HG03378 (cell line): ENCODE data around the gene SH2D2A.

ENCODE experiments used
- ATAC-seq: cut with Tn5 transposase; IDR thresholded peaks from one replicate; pipeline ENCODE4 v1.9.1; 2021; ENCODE audit warnings: mild to moderate bottlenecking, moderate library complexity; ENCODE audit not compliant: unreplicated experiment

The SH2D2A gene

DNA sequence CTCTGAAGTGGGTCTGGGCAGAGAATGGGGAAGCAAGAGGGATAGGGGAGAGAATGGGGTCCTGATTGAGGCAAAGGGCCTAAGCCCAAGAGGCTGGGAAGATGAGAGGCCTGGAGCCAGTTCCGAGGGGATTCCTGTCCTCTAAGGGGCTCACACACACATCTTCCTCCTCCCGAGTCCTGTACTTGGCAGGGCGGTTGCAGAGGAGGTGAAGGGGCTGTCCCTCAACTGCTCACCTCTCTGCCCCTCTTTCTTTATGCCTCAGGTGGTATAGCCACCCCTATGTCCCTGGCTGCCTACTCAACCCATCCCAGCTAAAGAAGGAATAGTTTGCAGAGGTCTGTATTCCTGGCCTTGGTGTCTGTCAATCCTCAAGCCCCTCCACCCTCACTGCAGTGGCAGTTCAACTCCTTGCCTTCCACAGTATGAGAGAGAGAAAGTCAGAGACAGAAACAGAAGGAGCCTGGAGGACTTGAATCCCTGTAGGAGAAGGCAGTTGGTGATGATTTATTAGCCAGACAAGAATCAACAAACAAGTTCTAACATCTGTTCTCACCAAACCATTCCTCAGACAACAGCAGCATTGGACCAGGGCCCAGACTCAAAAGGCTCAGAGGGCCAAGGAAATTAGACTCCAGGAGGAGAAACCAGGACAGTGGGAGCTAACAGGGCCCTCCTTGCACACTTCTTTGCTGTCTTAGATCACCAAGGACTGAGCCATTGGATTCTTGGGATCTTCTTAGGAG lies 10.7 kb downstream of the SH2D2A start:
- no peak for ATAC-seq

- ATAC-seq, result no peak
Measured at GRCh38 chr1:156804572-156805243, 11.9 kb downstream of the SH2D2A start.

- no peak for ATAC-seq
Measured at GRCh38 chr1:156804026-156804425, 12.6 kb downstream of the SH2D2A start.

DNA sequence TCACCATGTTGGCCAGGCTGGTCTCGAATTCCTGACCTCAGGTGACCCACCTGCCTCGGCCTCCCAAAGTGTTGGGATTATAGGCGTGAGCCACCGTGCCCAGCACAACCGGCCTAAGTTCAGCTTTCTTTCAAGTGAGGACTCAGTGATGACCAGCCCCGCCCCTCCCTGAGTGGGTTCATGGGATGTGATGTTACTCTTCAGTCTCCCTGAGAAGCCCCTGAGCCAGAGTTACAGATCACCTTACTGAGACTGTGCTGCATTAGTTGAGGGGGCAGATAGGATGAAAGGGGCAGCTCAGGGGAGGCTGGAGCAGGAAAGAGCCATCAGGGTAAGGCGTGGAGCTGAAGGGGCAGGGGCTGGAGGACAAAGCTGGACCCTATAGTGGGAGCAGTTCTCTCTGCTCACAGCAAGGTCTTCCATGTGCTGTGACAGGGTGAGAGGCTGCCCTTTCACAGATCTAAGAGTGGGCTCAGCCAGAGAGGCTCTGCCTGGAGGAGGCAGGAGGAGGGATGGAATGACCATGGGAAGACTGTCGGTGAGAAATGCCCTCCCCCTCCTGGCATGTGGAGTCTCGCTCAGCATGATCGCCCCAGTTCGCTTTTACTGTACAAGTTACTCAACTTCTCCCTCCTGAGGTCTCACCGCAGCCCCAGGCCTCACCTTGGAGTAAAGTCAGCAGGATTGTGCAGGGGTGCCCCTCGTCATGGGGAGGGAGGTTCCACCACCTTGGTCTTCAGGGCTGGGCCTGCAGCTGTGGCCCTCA lies 13.4 kb downstream of the SH2D2A start:
- no peak for ATAC-seq

GRCh38 chr1:156802421-156802935 lies 14.2 kb downstream of the SH2D2A start:
- ATAC-seq, result no peak

- no peak for ATAC-seq
Measured at GRCh38 chr1:156801409-156802121, 15.1 kb downstream of the SH2D2A start.

DNA sequence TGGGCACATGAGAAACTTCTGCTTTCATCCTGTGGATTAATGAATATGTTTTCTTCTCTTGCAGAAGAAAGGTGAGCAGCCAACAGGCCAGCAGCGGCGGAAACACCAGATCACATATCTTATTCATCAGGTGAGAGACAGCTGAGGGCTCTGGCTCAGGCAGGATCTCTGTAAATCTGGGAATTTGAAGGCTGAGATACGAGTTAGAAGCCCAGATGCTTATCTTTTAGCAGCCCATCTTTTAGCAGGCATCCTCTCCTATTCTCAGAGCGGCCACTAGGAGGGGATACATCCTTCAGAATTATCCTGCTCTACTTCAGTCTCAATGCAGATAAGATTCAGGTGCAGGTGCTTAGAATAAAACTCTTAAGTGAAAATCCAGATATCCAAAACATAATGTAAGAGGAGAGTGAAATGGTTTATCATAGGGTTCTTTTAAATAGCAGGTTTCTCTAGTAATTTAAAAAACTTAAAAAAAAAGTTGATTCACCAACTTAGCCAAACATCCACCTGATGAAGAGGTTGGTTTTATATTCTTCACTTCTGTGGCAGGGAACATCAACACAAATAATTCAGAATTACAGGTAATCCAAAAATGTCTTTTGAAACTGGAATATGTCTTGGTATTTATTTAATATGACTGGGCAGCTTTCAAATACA lies 19.3 kb downstream of the SH2D2A start:
- peak; percentile 47 for ATAC-seq

GRCh38 chr1:156796340-156797097 lies 20.1 kb downstream of the SH2D2A start:
- ATAC-seq, result no peak

- no peak for ATAC-seq
Measured at GRCh38 chr1:156795787-156796186, 20.9 kb downstream of the SH2D2A start.

DNA sequence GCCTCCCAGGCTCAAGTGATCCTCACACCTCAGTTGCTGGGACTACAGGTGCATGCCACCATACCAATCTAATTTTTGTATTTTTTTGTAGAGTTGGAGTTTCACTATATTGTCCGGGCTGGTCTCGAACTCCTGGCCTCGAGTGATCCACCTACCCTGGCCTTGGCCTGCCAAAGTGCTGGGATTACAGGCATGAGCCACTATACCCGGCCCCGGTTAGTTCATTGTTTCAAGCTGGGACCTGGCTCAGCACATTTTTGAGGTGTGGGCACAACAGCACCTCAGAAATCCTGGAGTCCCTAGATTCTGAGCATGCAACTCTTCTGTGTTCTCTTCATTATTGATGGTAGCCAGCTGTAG lies 21.3 kb downstream of the SH2D2A start:
- no peak for ATAC-seq

DNA sequence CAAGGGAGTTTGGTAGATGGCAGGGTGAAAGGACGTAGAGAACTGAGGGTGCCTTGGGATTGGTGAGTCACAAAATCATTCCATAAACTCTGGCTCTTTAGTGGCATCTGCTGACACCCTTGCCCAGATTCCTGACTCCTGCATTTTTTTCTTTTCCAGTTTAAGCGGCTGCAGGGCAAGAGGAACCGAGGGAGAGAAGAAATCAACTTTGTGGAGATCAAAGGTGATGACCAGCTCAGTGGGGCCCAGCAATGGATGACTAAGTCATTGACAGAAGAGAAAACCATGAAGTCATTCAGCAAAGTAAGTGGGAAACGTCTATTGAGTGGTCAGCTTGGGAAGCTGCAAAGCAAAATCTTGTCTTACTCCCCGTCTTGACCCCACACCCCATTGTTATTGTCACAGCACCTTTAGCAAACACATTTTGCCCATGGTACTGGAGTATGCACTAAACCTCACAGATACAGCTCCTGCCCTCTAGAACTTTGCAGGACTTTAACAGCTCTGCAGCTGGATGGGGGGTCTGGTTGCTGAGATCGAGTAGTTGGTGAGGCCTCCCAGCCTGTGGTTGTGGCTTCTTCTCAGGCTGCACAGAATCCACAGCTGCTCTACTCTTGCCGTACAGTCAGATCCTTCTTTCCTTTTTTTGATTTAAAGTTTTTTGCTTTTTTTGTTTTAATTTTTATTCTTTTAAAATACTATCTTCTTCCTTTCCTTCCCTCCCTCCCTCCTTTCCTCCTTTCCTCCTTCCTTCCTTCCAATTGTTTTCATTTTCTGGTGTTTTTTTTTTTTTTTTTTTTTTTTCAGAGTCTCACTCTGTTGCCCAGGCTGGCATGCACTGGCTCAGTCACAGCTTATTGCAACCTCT lies 21.9 kb downstream of the SH2D2A start:
- no peak for ATAC-seq

DNA sequence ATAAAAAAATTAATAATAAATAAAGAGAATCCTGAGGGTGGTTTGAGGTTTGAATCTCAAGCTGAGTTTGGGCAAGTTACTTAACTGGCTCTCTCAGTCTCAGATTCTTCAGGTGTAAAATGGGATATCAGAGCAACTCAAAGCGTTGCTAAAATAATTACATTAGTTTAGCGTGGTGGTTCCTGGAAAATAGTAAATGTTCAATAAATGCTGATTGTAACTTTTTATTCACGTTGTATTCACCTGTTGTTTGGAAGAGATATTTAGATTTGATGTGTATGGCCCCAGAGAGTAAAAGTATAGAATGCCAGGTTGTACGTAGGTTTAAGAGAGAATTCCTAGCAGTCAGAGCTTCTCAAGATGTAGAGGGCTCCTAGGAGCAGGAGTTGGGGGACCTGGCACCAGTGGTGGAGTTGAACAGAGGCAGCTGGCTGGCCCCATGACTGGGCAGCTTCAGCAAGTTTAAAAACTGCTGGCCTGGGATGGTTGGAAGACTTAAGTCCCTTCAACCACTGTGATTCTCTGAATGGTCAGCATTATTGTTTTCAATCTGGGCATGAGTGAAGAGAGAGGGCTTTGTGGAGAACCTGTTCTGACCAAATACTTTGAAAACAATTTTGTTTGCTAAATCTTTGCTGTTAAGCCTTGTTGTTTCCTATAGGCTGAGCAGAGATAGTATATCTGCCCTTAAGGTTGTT lies 26.9 kb downstream of the SH2D2A start:
- ATAC-seq, result no peak

DNA sequence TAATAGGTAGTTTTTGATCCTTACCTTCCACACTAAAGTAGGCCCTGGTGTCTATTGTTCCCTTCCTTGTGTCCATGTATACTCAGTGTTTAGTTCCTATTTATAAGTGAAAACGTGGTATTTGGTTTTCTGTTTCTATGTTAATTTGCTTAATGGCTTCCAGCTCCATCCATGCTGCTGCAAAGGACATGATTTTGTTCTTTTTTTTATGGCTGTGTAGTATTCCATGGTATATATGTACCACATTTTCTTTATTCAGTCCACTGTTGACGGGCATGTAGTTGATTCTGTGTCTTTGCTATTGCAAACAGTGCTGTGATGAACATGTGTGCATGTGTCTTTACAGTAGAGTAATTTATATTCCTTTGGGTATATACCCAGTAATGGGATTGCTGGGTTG lies 28.5 kb downstream of the SH2D2A start:
- no peak for ATAC-seq

- ATAC-seq, result no peak
Measured at GRCh38 chr1:156786640-156787039, 30.0 kb downstream of the SH2D2A start.

DNA sequence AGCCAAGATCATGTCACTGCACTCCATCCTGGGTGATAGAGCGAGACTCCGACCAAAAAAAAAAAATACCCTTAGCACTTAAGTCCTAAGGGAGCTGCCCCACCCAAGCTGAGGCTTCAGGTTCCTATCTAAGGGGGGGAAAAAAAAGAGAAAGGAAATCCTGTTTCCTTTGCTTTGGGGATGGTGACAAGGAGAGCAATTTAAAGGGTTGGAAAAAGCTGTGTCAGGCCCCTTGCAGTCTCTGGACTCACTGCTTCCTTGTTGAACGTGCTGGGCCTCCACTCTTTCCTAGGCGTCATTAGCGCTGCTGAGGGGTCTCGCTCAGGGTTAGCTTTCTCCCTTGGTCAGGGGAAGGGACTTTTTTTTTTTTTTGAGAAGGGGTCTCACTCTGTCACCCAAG lies 31.2 kb downstream of the SH2D2A start:
- ATAC-seq, result no peak

GRCh38 chr1:156781585-156782186 lies 35.0 kb downstream of the SH2D2A start:
- no peak for ATAC-seq

GRCh38 chr1:156777573-156777972 lies 39.1 kb downstream of the SH2D2A start:
- ATAC-seq, result no peak

GRCh38 chr1:156776942-156777341 lies 39.7 kb downstream of the SH2D2A start:
- no peak for ATAC-seq
